ENCODE results near the gene ADORA3.

- TF ChIP-seq CTCF (conservative IDR thresholded peaks at IDR 0.05 in 1 of 2, IDR thresholded peaks at IDR 0.05 in 1 of 2; ENCODE audit: low read depth in 1 of 2, low read length in 2 of 2) (no peak), EZH2 (IDR thresholded peaks at IDR 0.05; ENCODE audit: low read length, missing control alignments) (no peak)
Observed at GRCh38 chr1:111513410-111514020, 10.1 kb upstream of the ADORA3 start.
